ENCODE results near the gene HNRNPA1.

HNRNPA1 gene

DNA sequence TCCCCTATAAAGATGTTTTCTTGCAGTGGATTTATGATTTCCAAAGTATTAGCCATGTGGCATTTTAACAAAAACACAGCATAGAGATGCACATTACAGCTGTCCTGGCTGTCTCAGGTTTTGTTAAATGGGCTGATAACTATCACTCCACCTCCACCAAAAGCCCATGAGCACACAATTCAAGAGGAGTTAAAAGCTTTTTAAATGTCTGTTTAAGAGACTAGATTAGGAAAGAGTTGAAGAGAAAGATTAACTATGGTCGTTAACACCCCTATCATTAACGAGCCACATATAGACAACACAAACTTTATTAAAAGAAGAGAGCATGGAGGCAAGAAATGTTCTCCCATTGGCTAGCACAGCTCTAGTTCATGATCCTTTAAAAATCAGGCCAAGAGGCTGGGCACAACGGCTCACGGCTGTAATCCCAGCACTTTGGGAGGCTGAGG is 15.1 kb upstream of the HNRNPA1 start:
- Mint-ChIP-seq H3K27me3 (ENCODE audit: low read depth, poor library complexity) (no peaks in the 10 kb centered on the region), H3K4me3 (no peak overlapping the region), H3K4me1 (peaks cover 73% of the 10 kb centered on the region), H3K36me3 (ENCODE audit: low read depth) (peaks cover 47% of the 10 kb centered on the region), H3K9me3 (no peaks in the 10 kb centered on the region), H3K27ac (peak overlapping the region; percentile 64)
- no peak for TF ChIP-seq CTCF (IDR thresholded peaks at IDR 0.05)
- no peak for DNase-seq

GRCh38 chr12:54266852-54267251 is 13.7 kb upstream of the HNRNPA1 start:
- Mint-ChIP-seq H3K27me3 (ENCODE audit: low read depth, poor library complexity) (no peaks in the 10 kb centered on the region), H3K9me3 (no peaks in the 10 kb centered on the region), H3K4me3 (no peak overlapping the region), H3K36me3 (ENCODE audit: low read depth) (peaks cover 62% of the 10 kb centered on the region), H3K27ac (peak overlapping the region; percentile 40), H3K4me1 (peaks cover 60% of the 10 kb centered on the region)
- no peak for TF ChIP-seq CTCF (IDR thresholded peaks at IDR 0.05)
- no peak for DNase-seq

DNA sequence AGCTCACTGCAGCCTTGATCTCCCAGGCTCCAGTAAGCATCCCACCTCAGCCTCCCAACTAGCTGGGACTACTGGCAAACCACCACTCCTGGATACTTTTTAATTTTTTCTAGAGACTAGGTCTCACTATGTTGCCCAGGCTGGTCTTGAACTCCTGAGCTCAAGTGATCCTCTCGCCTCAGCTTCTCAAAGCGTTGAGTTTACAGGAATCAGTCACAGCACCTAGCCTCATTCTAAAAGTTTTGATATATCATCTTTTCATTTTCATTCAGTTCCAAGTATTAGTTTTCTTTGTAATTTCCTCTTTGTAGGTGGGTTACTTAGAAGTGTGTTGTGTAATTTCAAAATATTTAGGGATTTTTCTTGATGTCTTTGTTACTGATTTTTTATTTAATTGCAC is 10.2 kb upstream of the HNRNPA1 start:
- peaks cover 49% of the 10 kb centered on the region for H3K4me1 Mint-ChIP-seq
- peaks cover 83% of the 10 kb centered on the region for H3K36me3 Mint-ChIP-seq (ENCODE audit: low read depth)
- no peak for DNase-seq
- peak overlapping the region; percentile 79 for H3K27ac Mint-ChIP-seq
- no peak for TF ChIP-seq CTCF (IDR thresholded peaks at IDR 0.05)
- no peaks in the 10 kb centered on the region for H3K9me3 Mint-ChIP-seq
- no peaks in the 10 kb centered on the region for H3K27me3 Mint-ChIP-seq (ENCODE audit: low read depth, poor library complexity)
- no peak overlapping the region for H3K4me3 Mint-ChIP-seq

DNA sequence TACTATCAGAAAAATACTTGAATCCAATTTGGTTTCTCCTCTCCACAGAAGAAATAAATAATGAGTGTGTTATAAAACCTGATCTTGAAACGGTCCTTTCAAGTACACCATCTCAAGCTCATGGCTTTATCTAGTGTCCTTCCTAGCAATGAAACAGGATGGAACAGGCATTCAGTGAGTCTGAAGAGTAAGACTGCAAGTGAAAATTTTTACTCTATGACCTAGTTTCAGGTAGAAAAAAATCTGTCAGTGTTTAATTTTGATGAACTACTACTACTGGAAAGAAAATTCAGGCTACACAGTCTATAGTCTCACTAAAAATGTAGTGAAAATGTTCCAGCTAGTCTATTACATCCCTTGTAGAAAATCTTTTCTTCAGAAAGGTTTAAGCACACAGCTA is 8.3 kb upstream of the HNRNPA1 start:
- DNase-seq, result no peak
- Mint-ChIP-seq H3K27me3 (ENCODE audit: low read depth, poor library complexity) (no peaks in the 10 kb centered on the region), H3K9me3 (no peaks in the 10 kb centered on the region), H3K4me3 (no peak overlapping the region), H3K4me1 (peaks cover 52% of the 10 kb centered on the region), H3K36me3 (ENCODE audit: low read depth) (peaks cover 84% of the 10 kb centered on the region), H3K27ac (no peak overlapping the region)
- no peak for TF ChIP-seq CTCF (IDR thresholded peaks at IDR 0.05)

GRCh38 chr12:54273981-54274380 is 6.5 kb upstream of the HNRNPA1 start:
- H3K36me3 Mint-ChIP-seq (ENCODE audit: low read depth), result peaks cover 81% of the 10 kb centered on the region
- TF ChIP-seq CTCF (IDR thresholded peaks at IDR 0.05), result no peak

DNA sequence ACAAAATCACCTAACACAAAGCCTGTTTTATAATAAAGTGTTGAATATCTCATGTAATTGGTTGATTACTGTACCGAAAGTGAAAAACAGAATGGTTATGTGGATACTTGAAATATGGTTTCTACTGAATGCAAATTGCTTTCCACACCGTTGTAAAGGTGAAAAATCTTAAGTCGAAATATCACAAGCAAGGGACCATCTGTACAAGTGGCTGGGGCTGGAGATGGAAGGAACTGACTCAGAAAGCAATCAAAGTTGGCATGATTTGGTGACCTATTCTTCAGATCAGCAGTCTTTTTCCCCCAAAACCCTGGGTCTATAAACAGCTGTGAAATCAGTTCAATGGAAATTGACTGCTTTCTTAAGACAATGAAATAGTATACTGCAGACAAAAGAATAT is 4.2 kb upstream of the HNRNPA1 start:
- H3K27me3 Mint-ChIP-seq (ENCODE audit: low read depth, poor library complexity), result no peaks in the 10 kb centered on the region
- no peak overlapping the region for H3K4me3 Mint-ChIP-seq
- peak overlapping the region; percentile 64 for H3K27ac Mint-ChIP-seq
- H3K4me1 Mint-ChIP-seq, result peaks cover 50% of the 10 kb centered on the region
- H3K9me3 Mint-ChIP-seq, result no peaks in the 10 kb centered on the region
- no peak for TF ChIP-seq CTCF (IDR thresholded peaks at IDR 0.05)
- peaks cover 62% of the 10 kb centered on the region for H3K36me3 Mint-ChIP-seq (ENCODE audit: low read depth)
- no peak for DNase-seq

More at GRCh38 chr12:54273981-54274380, 6.5 kb upstream of the HNRNPA1 start:
- Mint-ChIP-seq H3K27me3 (ENCODE audit: low read depth, poor library complexity) (no peaks in the 10 kb centered on the region), H3K4me1 (peaks cover 55% of the 10 kb centered on the region), H3K27ac (no peak overlapping the region), H3K9me3 (no peaks in the 10 kb centered on the region), H3K4me3 (no peak overlapping the region)
- no peak for DNase-seq

All from nephron progenitor cell (in vitro differentiated cells).